Gastroesophageal sphincter (tissue), 4 donors: Measurements from ENCODE around the gene ERBB4. TPM values are rescaled to one million over a fixed set of nuclear protein-coding genes. Genes with fewer than 3 reads are reported as not detected.

Source experiments
- ATAC-seq: fragments of 150-250 bp; one replicate; pipeline ENCODE4 v1.9.1; 2016; ENCODE audit warnings: mild to moderate bottlenecking, moderate library complexity
- H3K27ac ChIP-seq, 4 donors: fragments of 200-600 bp; sonication (generic) in 3 of 4; 1 replicate in 3 of 4; 2 replicates in 1 of 4; pipeline ENCODE4 v1.5.1; 2016 to 2019
- H3K27me3 ChIP-seq: fragments of 200-600 bp; sonication (generic); one replicate; pipeline ENCODE4 v1.5.1; 2019
- H3K36me3 ChIP-seq, 2 donors: fragments of 200-600 bp; sonication (generic); one replicate each; pipeline ENCODE4 v1.5.1; 2019; ENCODE audit warnings: control low read depth in 1 of 2
- H3K4me1 ChIP-seq, 3 donors: fragments of 200-600 bp; sonication (generic); 1 replicate in 2 of 3; 2 replicates in 1 of 3; pipeline ENCODE4 v1.5.1; 2016 to 2019; ENCODE audit warnings: control low read depth in 2 of 3
- H3K4me3 ChIP-seq, 2 donors: fragments of 200-600 bp; sonication (generic); one replicate each; pipeline ENCODE4 v1.5.1; 2019; ENCODE audit warnings: mild to moderate bottlenecking in 1 of 2, moderate library complexity in 1 of 2
- H3K9me3 ChIP-seq, 3 donors: fragments of 200-600 bp; sonication (generic); one replicate each; pipeline ENCODE4 v1.5.1; 2017 to 2019; ENCODE audit warnings: control low read depth in 2 of 3
- EP300 ChIP-seq: sonication (generic); formaldehyde crosslinking; IDR thresholded peaks from one replicate; pipeline ENCODE4 v1.6.1; 2017; ENCODE audit warnings: antibody characterized with exemption, mild to moderate bottlenecking
- POLR2A ChIP-seq, 2 donors: fragments of 450-650 bp; IDR thresholded peaks; one replicate each; pipeline ENCODE4 v1.6.1; 2017; ENCODE audit warnings: antibody characterized with exemption in 2 of 2, mild to moderate bottlenecking in 2 of 2, moderate library complexity in 1 of 2
- POLR2AphosphoS5 ChIP-seq: sonication (generic); formaldehyde crosslinking; IDR thresholded peaks from one replicate; pipeline ENCODE4 v1.6.1; 2017; ENCODE audit warnings: antibody characterized with exemption
- WGBS, 2 donors: methylation state at CpG; one replicate each; pipeline ENCODE4 v1.1.5; 2018; ENCODE audit warnings: low coverage in 1 of 2; 5-methylcytosine and 5-hydroxymethylcytosine counted together
- total RNA-seq, 4 donors: library from RNA; depleted of rRNA; stranded (reverse); fragments of >200 nt; gene quantifications; one replicate each; pipeline ENCODE4 v1.1.0, GENCODE V29; 2016
- TF ChIP-seq, protein P1 (sequence below), 4 experiments: fragments of 200-600 bp in 2 of 4; fragments of 450-650 bp in 2 of 4; sonication (generic) in 1 of 4; IDR thresholded peaks; one replicate each; pipeline ENCODE4 v1.5.1; 2017 to 2019; ENCODE audit warnings: antibody characterized with exemption in 4 of 4, mild to moderate bottlenecking in 2 of 4, moderate library complexity in 2 of 4

Gene ERBB4
- total RNA-seq, 4 donors from 2014 or later, result 0.16 to 0.92 (median 0.50) TPM

DNA sequence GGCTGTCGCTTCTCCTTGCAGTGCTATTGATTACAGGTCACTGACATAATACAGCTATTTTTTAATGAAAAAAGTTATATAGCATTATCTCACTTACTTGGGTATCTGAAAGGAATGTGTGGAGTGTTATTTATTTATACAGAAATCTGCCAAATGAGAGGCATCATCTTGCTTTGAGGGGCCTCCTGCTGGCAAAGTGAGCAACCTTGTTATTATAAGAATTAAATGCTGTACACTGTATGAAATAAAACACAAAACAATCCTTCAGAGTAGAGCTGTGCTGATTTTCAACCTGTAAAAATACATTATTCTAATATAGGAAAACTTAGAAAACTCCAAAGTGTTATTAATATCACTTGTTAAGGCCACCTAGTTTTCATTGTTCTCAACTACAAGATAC is 20.9 kb downstream of the ERBB4 start:
- no peak for TF ChIP-seq EP300
- no peak for TF ChIP-seq POLR2A (IDR thresholded peaks at IDR 0.05)
- TF ChIP-seq, protein P1, sequence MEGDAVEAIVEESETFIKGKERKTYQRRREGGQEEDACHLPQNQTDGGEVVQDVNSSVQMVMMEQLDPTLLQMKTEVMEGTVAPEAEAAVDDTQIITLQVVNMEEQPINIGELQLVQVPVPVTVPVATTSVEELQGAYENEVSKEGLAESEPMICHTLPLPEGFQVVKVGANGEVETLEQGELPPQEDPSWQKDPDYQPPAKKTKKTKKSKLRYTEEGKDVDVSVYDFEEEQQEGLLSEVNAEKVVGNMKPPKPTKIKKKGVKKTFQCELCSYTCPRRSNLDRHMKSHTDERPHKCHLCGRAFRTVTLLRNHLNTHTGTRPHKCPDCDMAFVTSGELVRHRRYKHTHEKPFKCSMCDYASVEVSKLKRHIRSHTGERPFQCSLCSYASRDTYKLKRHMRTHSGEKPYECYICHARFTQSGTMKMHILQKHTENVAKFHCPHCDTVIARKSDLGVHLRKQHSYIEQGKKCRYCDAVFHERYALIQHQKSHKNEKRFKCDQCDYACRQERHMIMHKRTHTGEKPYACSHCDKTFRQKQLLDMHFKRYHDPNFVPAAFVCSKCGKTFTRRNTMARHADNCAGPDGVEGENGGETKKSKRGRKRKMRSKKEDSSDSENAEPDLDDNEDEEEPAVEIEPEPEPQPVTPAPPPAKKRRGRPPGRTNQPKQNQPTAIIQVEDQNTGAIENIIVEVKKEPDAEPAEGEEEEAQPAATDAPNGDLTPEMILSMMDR (IDR thresholded peaks at IDR 0.05), result no peak
- TF ChIP-seq POLR2AphosphoS5, result no peak
- no peak overlapping the region for H3K27ac ChIP-seq
- H3K36me3 ChIP-seq, result no peaks in the 10 kb centered on the region
- 79 to 91% methylated on average over 1 of the region's 1 CpG for WGBS, 2 donors
- no peaks in the 10 kb centered on the region for H3K27me3 ChIP-seq
- no peaks in the 10 kb centered on the region for H3K4me1 ChIP-seq
- no peaks in the 10 kb centered on the region for H3K9me3 ChIP-seq
- H3K4me3 ChIP-seq, result no peak overlapping the region
- no peak for ATAC-seq

DNA sequence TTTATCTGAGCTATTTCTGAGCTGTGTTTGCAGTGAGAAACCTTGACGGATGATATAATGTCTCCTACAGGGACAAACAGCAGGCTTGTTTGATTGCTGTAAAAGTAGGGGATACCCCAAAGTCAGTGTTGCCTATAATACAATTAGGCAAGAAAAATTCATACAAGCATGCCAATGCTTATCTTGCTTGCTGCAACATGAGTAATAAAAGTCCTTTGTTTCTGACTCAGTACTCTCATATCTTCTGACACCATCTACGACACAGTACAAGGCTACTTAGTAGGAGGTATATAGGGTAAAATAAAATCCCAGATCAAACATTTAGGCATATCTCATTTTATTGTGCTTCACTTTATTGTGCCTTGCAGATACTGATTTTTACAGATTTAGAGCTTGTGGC is 33.0 kb downstream of the ERBB4 start:
- WGBS, 2 donors, result 80% methylated on average over 2 of the region's 2 CpGs; no CpG with 5 or more reads in 1 of the 2 donors
- no peaks in the 10 kb centered on the region for H3K4me1 ChIP-seq
- no peaks in the 10 kb centered on the region for H3K27me3 ChIP-seq
- H3K36me3 ChIP-seq, result no peaks in the 10 kb centered on the region
- H3K27ac ChIP-seq, result no peak overlapping the region
- no peak for ATAC-seq
- no peak overlapping the region for H3K4me3 ChIP-seq
- TF ChIP-seq POLR2A (IDR thresholded peaks at IDR 0.05) (no peak), POLR2AphosphoS5 (no peak)
- H3K9me3 ChIP-seq, result no peaks in the 10 kb centered on the region

DNA sequence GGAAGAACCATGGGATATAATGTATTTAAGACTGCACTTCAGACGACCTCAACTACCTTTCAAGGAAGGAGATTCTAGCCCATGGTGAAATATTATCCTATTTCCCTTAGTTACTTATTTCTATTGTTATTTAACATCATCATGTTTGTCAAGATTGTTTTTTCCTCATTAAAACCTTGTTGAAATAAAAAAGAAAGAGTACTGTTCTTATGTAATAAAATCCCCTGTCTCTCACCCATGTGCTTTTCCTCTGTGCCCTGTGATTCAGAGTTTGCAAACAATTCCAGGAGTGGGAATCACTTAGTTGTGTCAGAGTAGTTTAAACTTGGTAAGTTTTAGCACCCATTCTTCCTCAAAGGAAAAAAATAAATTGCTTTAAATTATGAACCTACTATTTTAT is 43.6 kb downstream of the ERBB4 start:
- TF ChIP-seq, protein P1 (IDR thresholded peaks at IDR 0.05), result no peak
- TF ChIP-seq POLR2AphosphoS5, result no peak
- no peak for TF ChIP-seq POLR2A (IDR thresholded peaks at IDR 0.05)
- TF ChIP-seq EP300, result no peak
- Histone ChIP-seq H3K4me1 (no peaks in the 10 kb centered on the region), H3K27ac (no peak overlapping the region), H3K4me3 (no peak overlapping the region), H3K36me3 (no peaks in the 10 kb centered on the region), H3K9me3 (no peaks in the 10 kb centered on the region), H3K27me3 (no peaks in the 10 kb centered on the region)
- ATAC-seq, result no peak
- whole genome bisulfite sequencing, 2 donors, result 36 to 56% methylated on average over 1 of the region's 1 CpG

DNA sequence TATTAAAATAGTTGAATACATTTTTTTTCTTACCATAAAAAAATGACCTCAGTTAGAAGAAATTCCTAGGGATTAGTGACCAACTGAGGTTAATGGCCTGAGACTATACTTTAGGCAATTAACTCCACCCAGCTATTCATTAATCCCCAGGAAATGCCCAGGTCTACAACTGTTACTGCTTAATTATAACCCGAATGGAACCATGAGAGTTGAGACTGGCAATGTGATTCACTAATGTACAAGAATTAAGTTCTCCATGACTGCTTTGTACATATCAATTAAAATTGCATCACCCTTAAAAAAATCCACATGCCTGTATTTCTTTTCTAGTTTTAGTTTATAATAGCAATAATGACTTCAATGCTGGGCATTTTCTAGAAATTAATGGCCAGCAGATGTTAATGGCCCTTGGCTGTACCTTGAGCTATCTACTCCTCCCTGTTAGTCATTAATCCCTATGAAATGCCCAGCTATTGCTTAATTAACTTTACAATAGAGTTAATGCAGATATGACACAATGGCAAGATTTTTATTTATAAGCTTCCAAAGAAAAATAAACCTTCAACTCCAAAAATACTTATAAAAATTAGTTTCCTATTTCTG is 44.1 kb downstream of the ERBB4 start:
- TF ChIP-seq, protein P1 (IDR thresholded peaks at IDR 0.05), result no peak
- TF ChIP-seq EP300, result no peak
- Histone ChIP-seq H3K36me3 (no peaks in the 10 kb centered on the region), H3K4me3 (no peak overlapping the region), H3K27me3 (no peaks in the 10 kb centered on the region), H3K9me3 (no peaks in the 10 kb centered on the region), H3K27ac (no peak overlapping the region), H3K4me1 (no peaks in the 10 kb centered on the region)
- no peak for ATAC-seq
- WGBS, 2 donors, result 73 to 87% methylated on average over 1 of the region's 1 CpG

DNA sequence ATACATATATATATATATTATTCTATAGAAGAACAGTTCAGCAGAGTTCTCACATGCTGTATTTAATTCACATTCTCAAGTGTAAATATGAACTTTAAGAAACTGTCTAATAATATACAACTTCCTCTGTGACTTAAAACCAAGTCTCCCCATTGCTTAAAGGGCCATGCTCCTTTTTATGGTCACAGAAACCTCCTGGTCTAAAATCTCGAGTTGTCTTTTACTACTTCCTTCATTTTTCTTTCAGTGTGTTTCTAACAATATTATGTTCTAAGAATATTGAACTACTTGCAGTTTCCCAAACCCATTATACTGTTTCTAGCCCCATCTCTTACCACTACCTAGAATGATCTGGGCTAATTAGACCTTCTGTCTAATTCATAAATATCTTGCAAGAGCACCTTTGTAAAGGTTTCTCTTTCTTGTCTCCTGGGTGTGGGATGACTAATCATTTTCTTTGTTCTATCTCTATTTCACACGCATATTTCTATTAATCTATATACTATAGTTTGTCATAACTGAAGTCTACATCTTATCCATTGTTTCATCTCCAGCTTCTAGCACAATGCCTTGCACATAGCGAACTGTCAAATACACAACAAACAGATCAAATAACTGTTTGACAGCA is 48.8 kb downstream of the ERBB4 start:
- H3K27ac ChIP-seq, result no peak overlapping the region
- no peaks in the 10 kb centered on the region for H3K36me3 ChIP-seq
- TF ChIP-seq POLR2AphosphoS5, result no peak
- no peak for TF ChIP-seq POLR2A (IDR thresholded peaks at IDR 0.05)
- TF ChIP-seq, protein P1 (IDR thresholded peaks at IDR 0.05), result no peak
- TF ChIP-seq EP300, result no peak
- no peak overlapping the region for H3K4me3 ChIP-seq
- no peaks in the 10 kb centered on the region for H3K9me3 ChIP-seq
- WGBS, 2 donors, result 64 to 74% methylated on average over 3 of the region's 3 CpGs
- no peaks in the 10 kb centered on the region for H3K27me3 ChIP-seq
- H3K4me1 ChIP-seq, result no peaks in the 10 kb centered on the region
- no peak for ATAC-seq
